Endothelial cell of umbilical vein (primary cell): ENCODE measurements around the gene UGT1A5. TPM values are rescaled to one million over a fixed set of nuclear protein-coding genes. Genes with fewer than 3 reads are reported as not detected.

Experiments used
- BruUV-seq: library from RNA; stranded (reverse); fragments of 400-500 nt; replicated peaks from 2 replicates; lab custom pipeline; 2021; lab: Mats Ljungman, UMichigan
- CTCF ChIA-PET: fragments of 300-600, 350-600 bp; sonication (Branson Sonifier 250); formaldehyde crosslinking; loops from one replicate; lab custom pipeline; 2021; ENCODE audit warnings: antibody characterized with exemption, inconsistent platforms; lab: Charles Lee
- POLR2A ChIA-PET: fragments of 300-600, 350-600 bp; sonication (Branson Sonifier 250); formaldehyde crosslinking; loops from one replicate; lab custom pipeline; 2021; ENCODE audit warnings: antibody characterized with exemption, inconsistent platforms; lab: Charles Lee
- DNase-seq: peaks from one replicate; pipeline ENCODE4 v3.0.0-alpha.2; 2011; ENCODE audit warnings: low read depth, low spot score
- FAIRE-seq: peaks from 2 replicates; lab custom pipeline; 2011; peaks lifted over from hg19 to GRCh38; lab: Jason Lieb, UNC
- H2AFZ ChIP-seq: 2 replicates; pipeline ENCODE4 v1.6.0; 2012; ENCODE audit warnings: low read depth, low read length, control low read depth, inconsistent platforms
- H3K27ac ChIP-seq: 2 replicates; pipeline ENCODE4 v1.5.1; 2011; ENCODE audit warnings: low read depth, mild to moderate bottlenecking, control low read depth, low read length, moderate library complexity; ENCODE audit not compliant: insufficient read depth
- H3K27me3 ChIP-seq, 2 experiments: 2 replicates each; pipeline versions ENCODE4 v1.6.0 to v1.6.1; 2011; ENCODE audit warnings: low read length in 2 of 2, mixed read lengths in 1 of 2; ENCODE audit not compliant: control insufficient read depth in 2 of 2, insufficient read depth in 2 of 2
- H3K36me3 ChIP-seq, 2 experiments: 2 replicates in 1 of 2; 3 replicates in 1 of 2; pipeline ENCODE4 v1.5.1; 2011; ENCODE audit warnings: low read length in 2 of 2, mild to moderate bottlenecking in 1 of 2, moderate library complexity in 1 of 2; ENCODE audit not compliant: control insufficient read depth in 2 of 2, insufficient read depth in 2 of 2; ENCODE audit errors: extremely low read depth in 1 of 2
- H3K4me1 ChIP-seq: 3 replicates; pipeline ENCODE4 v1.5.1; 2011; ENCODE audit warnings: mild to moderate bottlenecking, low read length; ENCODE audit not compliant: control insufficient read depth, insufficient read depth; ENCODE audit errors: extremely low read depth
- H3K4me2 ChIP-seq: 2 replicates; pipeline ENCODE4 v1.6.1; 2011; ENCODE audit warnings: low read length, control low read depth, mixed read lengths; ENCODE audit not compliant: insufficient read depth
- H3K4me3 ChIP-seq, 3 experiments: fragments of 200-600 bp in 1 of 3; sonication (generic), shearing (Covaris generic) in 1 of 3; replicated peaks in 1 of 3; 2 replicates each; pipeline ENCODE4 v1.5.1; 2011 to 2016; ENCODE audit warnings: control low read depth in 3 of 3, low read length in 3 of 3, mild to moderate bottlenecking in 2 of 3, inconsistent platforms in 1 of 3, low read depth in 1 of 3, moderate library complexity in 1 of 3; ENCODE audit not compliant: insufficient read depth in 1 of 3
- H3K79me2 ChIP-seq: 2 replicates; pipeline ENCODE4 v1.6.0; 2012; ENCODE audit warnings: low read length, inconsistent platforms; ENCODE audit not compliant: control insufficient read depth, insufficient read depth
- H3K9ac ChIP-seq: replicated peaks from 2 replicates; pipeline ENCODE3; 2011; ENCODE audit warnings: low read length, control low read depth; ENCODE audit not compliant: insufficient read depth; ENCODE audit errors: extremely low read depth
- H3K9me1 ChIP-seq: replicated peaks from 3 replicates; pipeline ENCODE4 v1.6.0; 2011; ENCODE audit warnings: mild to moderate bottlenecking, low read length; ENCODE audit not compliant: control insufficient read depth, insufficient read depth; ENCODE audit errors: extremely low read depth
- H3K9me3 ChIP-seq: replicated peaks from 2 replicates; pipeline ENCODE4 v1.5.1; 2012; ENCODE audit warnings: low read length, inconsistent platforms; ENCODE audit not compliant: control insufficient read depth, insufficient read depth
- H4K20me1 ChIP-seq: replicated peaks from 2 replicates; pipeline ENCODE3; 2011; ENCODE audit warnings: mild to moderate bottlenecking, low read length; ENCODE audit not compliant: control insufficient read depth, insufficient read depth; ENCODE audit errors: extremely low read depth
- CTCF ChIP-seq, 2 donors: IDR thresholded peaks; 1 replicate in 1 of 2; 2 replicates in 1 of 2; pipeline ENCODE4 v1.5.1; 2011; ENCODE audit warnings: low read length in 2 of 2, mild to moderate bottlenecking in 2 of 2, moderate library complexity in 2 of 2, control low read depth in 1 of 2, inconsistent platforms in 1 of 2, low read depth in 1 of 2; ENCODE audit not compliant: insufficient read depth in 1 of 2; ENCODE audit errors: extremely low read depth in 1 of 2
- EZH2 ChIP-seq: IDR thresholded peaks from 2 replicates; pipeline ENCODE4 v1.6.1; 2012; ENCODE audit warnings: borderline replicate concordance, low read depth, mild to moderate bottlenecking, moderate library complexity, low read length, inconsistent platforms; ENCODE audit not compliant: severe bottlenecking
- FOS ChIP-seq: IDR thresholded peaks from 2 replicates; pipeline ENCODE4 v1.6.1; 2011; ENCODE audit warnings: mild to moderate bottlenecking, low read length, moderate library complexity, borderline replicate concordance; ENCODE audit not compliant: insufficient read depth
- GATA2 ChIP-seq: IDR thresholded peaks from 2 replicates; pipeline ENCODE4 v1.7.0; 2011; ENCODE audit warnings: low read depth, mild to moderate bottlenecking, moderate library complexity, mixed read lengths, low read length; ENCODE audit not compliant: insufficient read length, insufficient read depth
- JUN ChIP-seq: IDR thresholded peaks from 2 replicates; pipeline ENCODE4 v1.6.1; 2011; ENCODE audit warnings: borderline replicate concordance, low read depth; ENCODE audit not compliant: insufficient read length, insufficient read depth
- MAX ChIP-seq: IDR thresholded peaks from 2 replicates; pipeline ENCODE4 v1.6.1; 2011; ENCODE audit not compliant: insufficient read depth, insufficient read length
- MYC ChIP-seq: IDR thresholded peaks from one replicate; pipeline ENCODE4 v1.6.1; 2011; ENCODE audit warnings: mild to moderate bottlenecking, low read depth, low read length
- POLR2A ChIP-seq: IDR thresholded peaks from 2 replicates; pipeline ENCODE4 v1.6.1; 2012; ENCODE audit warnings: low read depth, mild to moderate bottlenecking, control low read depth, low read length
- POLR2AphosphoS5 ChIP-seq: IDR thresholded peaks from 2 replicates; pipeline ENCODE4 v1.6.1; 2012; ENCODE audit warnings: low read depth, mild to moderate bottlenecking, control low read depth, low read length, moderate library complexity; ENCODE audit not compliant: insufficient read depth
- dilution Hi-C: fragments of 300-500 bp; cut with MboI; formaldehyde crosslinking; loops from one replicate; pipeline ENCODE4 v1.15.0; 2019; ENCODE audit warnings: low sequenced_read_pairs; ENCODE audit not compliant: extremely low pct_ligation_motif_present
- intact Hi-C: fragments of 100-400 bp; cut with micrococcal nuclease; formaldehyde crosslinking; loops from one replicate; pipeline ENCODE4 v1.10.0; 2022
- polyA plus RNA-seq, 4 experiments: library from polyadenylated mRNA; depleted of rRNA in 3 of 4; stranded (reverse) in 3 of 4; unstranded in 1 of 4; fragments of >200 nt; gene quantifications; 2 replicates each; pipeline versions ENCODE4 v1.2.1 to v1.2.3, GENCODE V29; 2011 to 2012; ENCODE audit warnings: missing spikeins in 1 of 4
- total RNA-seq: library from RNA; stranded (reverse); gene quantifications from 2 replicates; pipeline ENCODE4 v1.2.3, GENCODE V29; 2021

UGT1A5 gene
- total and polyA plus RNA-seq, 2 donors (not counting 3 experiments of a cell fraction or from before 2014, with no cell fraction given), result not detected

- FAIRE-seq (no peak), DNase-seq (no peak)
- H3K9ac ChIP-seq, result no peak overlapping the region
- no peak overlapping the region for H3K4me3 ChIP-seq
- H3K27ac ChIP-seq, result no peak overlapping the region
- no peaks in the 10 kb centered on the region for H4K20me1 ChIP-seq
- CTCF ChIA-PET, result interaction anchor here (1.5 kb wide), 1 partner anchor 22 kb away, joined by 3 read pairs; no protein-coding TSS in a partner anchor
- H2AFZ ChIP-seq, result no peak overlapping the region
- no peaks in the 10 kb centered on the region for H3K9me3 ChIP-seq
- no peak overlapping the region for H3K4me2 ChIP-seq
- H3K9me1 ChIP-seq, result no peaks in the 10 kb centered on the region
- H3K36me3 ChIP-seq, result no peaks in the 10 kb centered on the region
- H3K27me3 ChIP-seq, result no peaks in the 10 kb centered on the region
- POLR2A ChIA-PET, result no interaction called here
- dilution Hi-C loops, result no loop called here
- intact Hi-C loops, result no loop called here
- no peaks in the 10 kb centered on the region for H3K4me1 ChIP-seq
- no peak for TF ChIP-seq JUN
- TF ChIP-seq POLR2A, result no peak
- TF ChIP-seq EZH2, result no peak
- no peak for TF ChIP-seq MAX
- no peak for TF ChIP-seq GATA2
- TF ChIP-seq FOS, result no peak
- no peak for TF ChIP-seq CTCF (IDR thresholded peaks at IDR 0.05; ENCODE audit: extremely low read depth in 1 of 2, insufficient read depth in 1 of 2, low read depth in 1 of 2, low read length in 2 of 2)
- no peak for TF ChIP-seq MYC
- no peak for TF ChIP-seq POLR2AphosphoS5
- BruUV-seq, result no TSS peak
- no peaks in the 10 kb centered on the region for H3K79me2 ChIP-seq
These were observed 79.2 kb downstream of the UGT1A5 start for GRCh38 chr2:233791883-233792329.
